HG03103 (cell line): ENCODE results near the gene CLDN6.

ENCODE experiments used
- ATAC-seq: cut with Tn5 transposase; IDR thresholded peaks from one replicate; pipeline ENCODE4 v1.9.1; 2021; ENCODE audit warnings: low read depth; ENCODE audit not compliant: unreplicated experiment

The CLDN6 gene

DNA sequence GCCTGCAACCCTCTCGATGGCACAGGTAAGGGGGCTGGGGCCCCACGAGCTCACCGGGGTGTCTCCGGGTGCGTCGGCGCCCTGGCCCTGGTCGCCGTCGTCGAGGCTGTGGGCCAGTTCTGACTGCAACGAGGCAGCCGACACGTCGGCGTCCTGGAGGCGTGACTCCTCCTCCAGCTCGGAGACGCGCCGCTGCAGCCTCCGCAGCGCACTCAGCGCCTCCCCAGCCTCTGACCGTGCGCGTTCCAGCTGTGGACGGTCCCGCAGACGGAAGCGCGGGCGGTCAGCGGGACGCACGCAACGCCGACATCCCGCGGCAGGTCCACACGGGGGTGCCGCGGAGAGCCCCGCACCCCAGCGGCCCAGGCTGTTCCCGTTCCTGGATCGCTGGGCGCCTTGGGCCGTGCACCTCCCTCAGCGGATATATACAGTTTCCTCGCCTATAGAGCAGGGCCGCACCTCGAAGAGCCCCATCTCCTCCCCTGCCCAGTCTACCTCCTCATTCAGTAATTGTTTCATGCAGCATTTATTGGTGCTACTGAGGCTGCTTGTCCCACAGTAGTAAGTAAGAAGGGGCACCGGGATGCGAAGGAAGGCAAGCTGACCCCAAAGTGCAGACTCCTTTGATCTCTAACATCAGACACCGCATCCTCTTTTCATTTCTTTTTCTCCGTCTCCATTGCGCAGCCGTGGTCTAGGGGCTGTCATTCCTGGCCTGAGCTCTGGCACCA lies 11.7 kb upstream of the CLDN6 start:
- ATAC-seq: no peak

DNA sequence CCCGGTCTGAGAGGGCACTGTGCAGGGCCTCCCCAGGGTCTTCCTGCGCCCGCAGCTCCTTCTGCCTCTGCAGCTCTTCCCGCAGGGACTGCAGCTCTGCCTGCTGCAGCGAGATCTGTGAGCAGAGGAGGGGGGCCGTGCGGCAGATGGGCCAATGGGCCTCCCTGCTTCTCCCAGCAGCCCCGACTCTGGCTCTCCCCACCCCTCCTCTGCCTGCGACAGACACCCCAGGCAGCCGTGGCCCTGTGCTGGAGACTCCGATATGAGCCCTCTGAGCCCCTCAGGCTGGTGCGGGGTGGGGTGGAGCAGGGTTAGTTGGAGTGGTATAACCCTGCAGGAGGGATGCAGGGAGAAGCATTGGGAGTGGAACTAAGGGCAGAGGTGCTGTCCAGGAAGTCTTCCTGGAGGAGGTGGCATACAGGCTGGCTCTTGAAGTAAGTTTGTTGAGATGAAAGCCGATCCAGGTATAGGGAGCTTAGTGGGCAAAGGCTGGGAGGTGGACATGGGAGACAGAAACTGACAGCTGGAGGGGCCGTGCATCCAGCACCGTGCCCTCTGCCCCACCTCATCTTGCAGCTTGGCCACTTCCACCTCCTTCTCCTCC lies 10.8 kb upstream of the CLDN6 start:
- ATAC-seq: no peak

DNA sequence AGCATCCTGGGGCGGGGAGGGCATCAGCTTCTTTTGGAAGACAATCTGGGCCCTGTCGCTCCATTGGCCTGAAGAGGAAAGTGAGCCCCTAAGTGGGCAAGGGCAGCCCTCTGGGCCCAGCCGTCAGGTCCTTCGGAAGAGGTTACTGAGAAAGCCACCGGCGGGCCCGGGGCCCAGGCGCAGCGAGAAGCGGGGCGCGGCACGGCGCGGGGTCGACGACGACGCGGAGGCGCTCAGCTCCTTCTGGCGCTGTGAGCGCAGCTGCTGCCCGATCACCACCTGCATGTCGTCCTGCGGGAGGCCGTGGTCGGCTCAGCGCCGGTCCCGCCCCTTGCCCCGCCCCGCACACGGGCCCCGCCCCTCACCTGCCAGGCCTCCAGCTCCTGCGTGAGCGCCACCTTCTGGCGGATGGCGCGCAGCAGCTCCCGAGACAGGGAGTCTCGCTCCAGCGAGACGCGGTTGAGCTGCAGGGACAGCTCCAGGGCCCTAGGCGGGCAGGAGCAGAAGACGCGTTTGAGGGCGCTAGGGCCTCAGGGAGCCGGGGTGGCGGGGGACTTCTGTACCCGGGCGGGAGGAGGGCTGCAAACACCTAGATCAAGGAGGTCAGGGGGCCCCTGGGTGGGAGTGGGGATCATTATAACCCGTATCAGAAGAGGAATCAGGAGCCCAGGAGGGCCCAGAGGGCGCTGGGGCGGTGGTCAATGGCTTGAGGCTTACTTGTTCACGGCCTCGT lies 10.2 kb upstream of the CLDN6 start:
- ATAC-seq: peak; percentile 35

DNA sequence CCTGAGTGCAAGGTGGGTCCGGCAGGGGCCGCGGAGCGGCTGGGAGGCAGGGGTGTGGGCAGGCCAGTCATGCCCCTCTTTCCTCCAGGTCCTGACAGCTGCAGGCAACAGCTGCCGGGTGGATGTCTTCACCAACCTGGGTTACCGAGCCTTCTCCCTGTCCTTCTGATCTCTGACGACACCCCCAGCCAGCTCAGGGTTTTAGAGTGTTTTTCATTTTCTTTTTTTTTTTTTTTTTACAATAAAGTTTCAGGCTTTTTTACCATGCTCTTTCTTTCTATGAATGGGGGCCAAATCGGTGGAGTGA lies 9.5 kb upstream of the CLDN6 start:
- ATAC-seq: no peak

DNA sequence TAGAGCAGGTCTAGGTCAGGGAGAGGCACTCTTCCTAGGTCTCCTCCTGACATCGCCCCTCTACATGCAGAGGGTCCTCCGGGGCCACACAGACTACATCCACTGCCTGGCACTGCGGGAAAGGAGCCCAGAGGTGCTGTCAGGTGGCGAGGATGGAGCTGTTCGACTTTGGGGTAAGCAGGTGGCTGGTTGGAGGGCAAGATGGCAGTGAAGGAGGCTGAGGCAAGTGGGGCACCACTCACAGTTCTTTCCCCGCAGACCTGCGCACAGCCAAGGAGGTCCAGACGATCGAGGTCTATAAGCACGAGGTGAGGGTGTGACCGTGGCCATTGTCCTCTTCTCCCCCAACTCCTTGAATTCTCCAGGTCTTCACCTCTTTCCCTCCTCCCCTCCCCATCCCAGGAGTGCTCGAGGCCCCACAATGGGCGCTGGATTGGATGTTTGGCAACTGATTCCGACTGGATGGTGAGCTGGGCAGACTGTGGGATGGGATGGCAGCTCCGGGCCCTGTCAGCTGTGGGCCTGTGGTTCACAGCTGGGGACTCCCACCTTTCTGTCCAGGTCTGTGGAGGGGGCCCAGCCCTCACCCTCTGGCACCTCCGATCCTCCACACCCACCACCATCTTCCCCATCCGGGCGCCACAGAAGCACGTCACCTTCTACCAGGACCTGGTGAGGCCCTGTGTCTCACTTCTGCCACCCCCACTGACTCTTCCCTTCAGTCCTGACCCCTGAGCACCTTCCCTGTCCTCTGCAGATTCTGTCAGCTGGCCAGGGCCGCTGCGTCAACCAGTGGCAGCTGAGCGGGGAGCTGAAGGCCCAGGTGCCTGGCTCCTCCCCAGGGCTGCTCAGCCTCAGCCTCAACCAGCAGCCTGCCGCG lies 8.9 kb upstream of the CLDN6 start:
- ATAC-seq: no peak

DNA sequence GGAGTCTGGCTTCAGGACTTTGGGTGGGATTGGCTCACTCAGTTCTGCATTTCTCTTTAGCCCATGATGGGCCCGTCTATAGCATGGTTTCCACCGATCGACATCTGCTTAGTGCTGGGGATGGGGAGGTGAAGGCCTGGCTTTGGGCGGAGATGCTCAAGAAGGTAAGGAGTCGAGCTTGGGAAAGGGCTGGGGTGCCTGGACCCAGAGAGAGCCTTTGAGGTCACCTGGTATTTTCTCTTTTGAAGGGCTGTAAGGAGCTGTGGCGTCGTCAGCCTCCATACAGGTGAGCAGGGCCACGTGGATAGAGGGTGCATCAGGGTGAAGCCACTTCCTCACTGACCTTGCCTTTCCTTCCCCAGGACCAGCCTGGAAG lies 8.0 kb upstream of the CLDN6 start:
- ATAC-seq: no peak

DNA sequence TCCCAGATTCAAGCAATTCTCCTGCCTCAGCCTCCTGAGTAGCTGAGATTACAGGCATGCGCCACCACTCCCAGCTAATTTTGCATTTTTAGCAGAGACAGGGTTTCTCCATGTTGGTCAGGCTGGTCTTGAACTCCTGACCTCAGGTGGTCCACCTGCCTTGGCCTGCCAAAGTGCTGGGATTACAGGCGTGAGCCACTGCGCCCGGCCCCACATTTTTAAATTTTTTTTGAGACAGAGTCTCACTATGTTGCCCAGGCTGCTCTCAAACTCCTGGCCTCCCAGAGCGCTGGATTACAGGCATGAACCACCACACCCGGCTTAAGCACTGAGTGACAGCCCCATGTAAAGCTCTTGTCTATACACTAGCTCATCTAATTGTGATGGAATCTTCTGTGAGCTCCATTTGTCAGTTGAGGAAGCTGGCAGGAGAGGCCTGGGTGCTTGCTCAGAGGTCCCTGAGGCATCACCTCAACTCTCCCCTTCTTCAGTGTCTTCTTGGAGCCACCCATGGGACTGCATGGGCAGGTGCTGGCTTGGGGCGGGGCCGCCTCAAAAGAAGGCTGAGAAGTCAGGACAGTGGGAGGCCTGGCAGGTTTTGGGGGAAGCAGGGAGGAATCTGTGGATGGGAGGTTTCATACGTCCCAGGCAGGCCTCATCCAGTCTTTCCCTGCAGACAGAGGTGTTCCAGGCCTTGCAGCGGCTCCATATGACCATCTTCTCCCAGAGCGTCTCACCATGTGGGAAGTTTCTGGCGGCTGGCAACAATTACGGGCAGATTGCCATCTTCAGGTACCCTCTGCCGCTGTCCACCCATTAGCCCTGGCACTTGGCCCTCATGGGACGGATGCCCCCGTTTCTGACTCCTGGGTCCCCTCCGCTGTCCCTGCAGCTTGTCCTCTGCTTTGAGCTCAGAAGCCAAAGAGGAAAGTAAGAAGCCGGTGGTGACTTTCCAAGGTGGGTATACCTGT lies 7.3 kb upstream of the CLDN6 start:
- no peak for ATAC-seq

DNA sequence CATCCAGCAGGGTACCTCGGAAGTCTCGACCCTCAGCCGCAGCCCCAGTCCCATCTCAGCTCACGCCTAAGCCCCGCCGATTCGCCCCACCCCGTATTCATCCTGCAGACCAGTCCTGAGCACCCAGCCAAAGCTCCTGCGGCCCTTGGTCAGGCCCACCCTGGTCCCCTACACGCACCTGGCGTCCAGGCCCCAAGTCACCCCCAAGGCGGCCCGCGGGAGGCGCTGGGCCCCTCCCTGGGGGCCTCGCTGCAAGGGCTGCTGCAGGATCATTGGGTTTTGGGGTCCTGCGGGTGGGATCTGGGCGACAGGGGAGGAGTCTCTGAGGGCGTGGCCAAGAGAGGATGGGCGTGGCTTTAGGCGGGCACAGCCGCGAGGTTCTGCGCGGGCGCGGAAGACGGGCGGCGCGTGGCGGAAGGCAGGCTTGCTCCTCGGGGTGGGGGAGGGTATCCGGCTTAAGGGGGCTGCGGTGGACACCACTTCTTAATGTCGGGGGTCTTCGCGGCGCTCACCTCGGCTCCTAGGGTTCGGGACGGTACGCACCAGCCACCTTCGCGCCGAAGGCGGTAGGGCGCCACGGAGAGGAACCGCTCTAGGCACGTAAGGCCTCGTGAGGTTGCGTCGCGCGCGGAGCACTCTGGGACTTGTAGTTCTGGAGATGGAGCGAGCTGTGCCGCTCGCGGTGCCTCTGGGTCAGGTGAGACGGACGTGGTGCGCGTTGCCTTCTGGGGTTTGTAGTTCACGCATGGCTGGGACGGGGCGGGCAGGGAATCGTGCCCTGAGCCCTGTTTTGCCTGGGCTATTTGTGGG lies 5.9 kb upstream of the CLDN6 start, which contains the start of the genes HCFC1R1 and THOC6:
Gene HCFC1R1 (minus strand): TSS at position 274 of the 810 bp plus-strand sequence. CDS start 1 bp downstream, at position 273.
Gene THOC6 (plus strand): TSS at position 367 of the 810 bp plus-strand sequence. CDS start 292 bp downstream, at position 659.
- peak; percentile 59 for ATAC-seq

DNA sequence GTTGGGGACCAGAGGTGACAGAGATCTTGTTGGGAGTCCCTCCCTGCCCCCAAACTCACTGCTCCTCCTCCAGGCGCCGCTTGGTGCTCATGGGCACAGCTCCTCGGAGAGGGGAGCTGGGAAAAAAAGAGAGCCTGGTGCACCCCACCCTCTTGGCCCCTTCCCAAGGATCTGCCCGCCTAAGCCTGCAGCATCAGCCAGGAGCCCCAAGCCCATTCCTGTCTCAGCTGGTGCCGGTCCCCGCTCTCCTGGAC lies 5.4 kb upstream of the CLDN6 start:
- no peak for ATAC-seq

DNA sequence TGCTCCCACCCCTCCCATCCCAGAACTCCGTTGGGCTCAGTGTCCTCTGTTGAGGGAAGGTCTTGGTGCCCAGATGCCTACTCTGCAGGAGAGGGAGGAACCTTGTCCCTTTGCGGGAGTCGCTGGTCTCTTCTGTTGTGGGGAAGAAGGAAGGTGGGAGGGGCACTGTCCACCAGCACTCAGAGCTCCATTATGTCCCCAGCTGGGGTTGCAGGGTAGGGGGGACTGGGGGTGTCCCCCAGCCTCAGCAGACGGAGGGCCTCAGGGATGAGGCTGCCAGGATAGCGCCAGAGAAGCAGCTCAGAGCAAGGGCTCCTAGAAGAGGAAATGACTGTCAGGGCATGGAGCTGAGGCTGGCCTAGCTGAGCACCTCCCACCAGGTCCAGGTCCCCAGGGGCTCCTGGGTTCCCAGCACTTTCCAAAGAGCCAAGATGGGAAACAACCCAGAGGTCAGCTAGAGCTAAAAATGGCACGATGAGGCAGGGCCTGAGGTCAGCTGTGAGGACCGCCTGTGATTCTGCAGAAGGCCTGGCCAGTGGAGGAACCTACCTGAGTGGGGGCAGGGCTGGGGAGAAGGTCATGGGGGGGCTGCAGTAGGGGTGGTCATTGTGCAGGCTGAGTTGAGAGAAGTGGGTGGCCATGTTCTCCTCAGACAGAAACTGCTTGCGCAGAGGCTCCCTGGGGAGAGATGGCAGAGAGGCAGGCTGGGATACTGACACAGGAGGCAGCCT lies 4.9 kb upstream of the CLDN6 start:
- no peak for ATAC-seq

DNA sequence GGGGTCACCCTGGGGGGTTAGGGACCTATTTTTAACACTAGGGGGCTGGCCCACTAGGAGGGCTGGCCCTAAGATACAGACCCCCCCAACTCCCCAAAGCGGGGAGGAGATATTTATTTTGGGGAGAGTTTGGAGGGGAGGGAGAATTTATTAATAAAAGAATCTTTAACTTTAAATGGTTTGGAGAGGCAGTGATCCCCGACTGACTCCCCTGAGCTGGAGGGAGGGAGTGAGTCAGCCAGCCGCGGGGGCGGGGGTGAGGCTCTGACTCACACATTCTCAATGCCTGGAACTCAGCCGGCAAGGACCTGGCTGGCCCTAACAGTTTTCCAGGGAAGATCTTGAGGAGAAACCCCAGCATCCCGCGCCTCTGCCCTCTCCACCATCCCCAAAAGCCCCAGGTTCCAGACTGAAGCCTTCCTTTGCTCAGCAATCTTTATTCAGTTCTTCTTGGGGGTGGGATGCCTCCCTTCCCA lies 4.3 kb upstream of the CLDN6 start:
- no peak for ATAC-seq

DNA sequence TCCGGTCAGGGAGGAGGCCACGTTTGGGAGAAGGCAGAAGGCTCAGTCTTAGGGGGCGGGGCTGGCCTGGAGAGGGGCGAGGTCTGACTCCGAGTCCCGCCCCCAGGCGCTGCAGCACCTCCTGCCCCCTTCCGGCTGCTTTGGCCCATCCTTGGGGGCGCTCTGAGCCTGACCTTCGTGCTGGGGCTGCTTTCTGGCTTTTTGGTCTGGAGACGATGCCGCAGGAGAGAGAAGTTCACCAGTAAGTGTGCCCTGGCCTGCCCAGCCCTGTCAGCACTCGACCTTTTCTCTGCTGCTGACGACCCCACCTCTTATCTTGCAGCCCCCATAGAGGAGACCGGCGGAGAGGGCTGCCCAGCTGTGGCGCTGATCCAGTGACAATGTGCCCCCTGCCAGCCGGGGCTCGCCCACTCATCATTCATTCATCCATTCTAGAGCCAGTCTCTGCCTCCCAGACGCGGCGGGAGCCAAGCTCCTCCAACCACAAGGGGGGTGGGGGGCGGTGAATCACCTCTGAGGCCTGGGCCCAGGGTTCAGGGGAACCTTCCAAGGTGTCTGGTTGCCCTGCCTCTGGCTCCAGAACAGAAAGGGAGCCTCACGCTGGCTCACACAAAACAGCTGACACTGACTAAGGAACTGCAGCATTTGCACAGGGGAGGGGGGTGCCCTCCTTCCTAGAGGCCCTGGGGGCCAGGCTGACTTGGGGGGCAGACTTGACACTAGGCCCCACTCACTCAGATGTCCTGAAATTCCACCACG lies 3.6 kb upstream of the CLDN6 start:
- no peak for ATAC-seq

DNA sequence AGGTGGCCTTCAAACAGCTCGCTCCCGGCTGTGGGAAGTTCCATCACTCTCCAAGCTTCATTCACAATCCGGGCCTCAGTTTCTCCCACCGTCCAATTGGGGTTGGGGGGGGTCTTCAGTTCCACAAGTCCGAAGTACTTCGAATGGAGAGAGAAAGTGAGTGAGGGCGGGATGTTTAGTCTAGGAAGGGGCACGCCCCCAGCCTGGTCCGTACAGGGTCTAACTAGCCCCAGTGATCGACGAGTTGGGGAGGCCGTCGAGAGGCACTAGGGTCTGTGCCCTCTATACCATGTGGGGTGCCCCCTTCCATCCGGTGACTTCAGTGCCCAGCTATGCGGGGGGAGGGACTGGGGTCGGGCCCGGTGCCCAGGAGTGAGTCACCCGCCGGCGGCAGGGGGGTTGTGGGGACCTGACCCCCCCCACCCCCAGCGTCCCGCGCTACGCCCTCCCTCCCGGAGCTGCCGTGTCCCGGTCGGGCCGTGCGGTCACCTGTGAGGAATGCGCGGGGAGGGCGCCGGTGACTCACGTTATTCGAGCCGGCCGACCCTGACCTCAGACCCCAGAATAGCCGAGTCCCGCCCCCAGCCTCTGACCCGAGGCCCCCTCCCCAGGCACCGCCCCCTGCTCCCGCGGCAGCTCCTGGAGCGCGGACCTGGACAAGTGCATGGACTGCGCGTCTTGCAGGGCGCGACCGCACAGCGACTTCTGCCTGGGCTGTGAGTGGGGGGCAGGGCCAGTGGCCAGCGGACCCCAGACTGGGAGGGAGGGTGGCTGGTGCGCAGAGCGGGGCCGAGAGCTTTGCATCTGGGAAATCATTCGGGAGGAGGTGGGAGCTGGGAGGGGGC lies 2.8 kb upstream of the CLDN6 start:
- no peak for ATAC-seq

DNA sequence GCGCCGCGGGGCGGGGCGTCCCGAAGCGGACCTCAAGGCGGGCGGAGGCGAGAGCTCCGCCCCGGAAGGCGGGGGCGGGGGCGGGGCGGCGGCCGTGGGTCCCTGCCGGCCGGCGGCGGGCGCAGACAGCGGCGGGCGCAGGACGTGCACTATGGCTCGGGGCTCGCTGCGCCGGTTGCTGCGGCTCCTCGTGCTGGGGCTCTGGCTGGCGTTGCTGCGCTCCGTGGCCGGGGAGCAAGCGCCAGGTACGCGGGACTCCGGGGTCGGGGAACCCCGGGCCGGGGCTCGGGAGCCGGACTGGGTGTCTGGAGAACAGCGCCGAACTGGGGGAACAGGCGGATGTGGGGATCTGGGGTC lies 2.2 kb upstream of the CLDN6 start, which contains the start of gene TNFRSF12A:
Gene TNFRSF12A (plus strand): TSS at position 122 of the 357 bp plus-strand sequence. CDS start 30 bp downstream, at position 152.
- ATAC-seq: no peak

DNA sequence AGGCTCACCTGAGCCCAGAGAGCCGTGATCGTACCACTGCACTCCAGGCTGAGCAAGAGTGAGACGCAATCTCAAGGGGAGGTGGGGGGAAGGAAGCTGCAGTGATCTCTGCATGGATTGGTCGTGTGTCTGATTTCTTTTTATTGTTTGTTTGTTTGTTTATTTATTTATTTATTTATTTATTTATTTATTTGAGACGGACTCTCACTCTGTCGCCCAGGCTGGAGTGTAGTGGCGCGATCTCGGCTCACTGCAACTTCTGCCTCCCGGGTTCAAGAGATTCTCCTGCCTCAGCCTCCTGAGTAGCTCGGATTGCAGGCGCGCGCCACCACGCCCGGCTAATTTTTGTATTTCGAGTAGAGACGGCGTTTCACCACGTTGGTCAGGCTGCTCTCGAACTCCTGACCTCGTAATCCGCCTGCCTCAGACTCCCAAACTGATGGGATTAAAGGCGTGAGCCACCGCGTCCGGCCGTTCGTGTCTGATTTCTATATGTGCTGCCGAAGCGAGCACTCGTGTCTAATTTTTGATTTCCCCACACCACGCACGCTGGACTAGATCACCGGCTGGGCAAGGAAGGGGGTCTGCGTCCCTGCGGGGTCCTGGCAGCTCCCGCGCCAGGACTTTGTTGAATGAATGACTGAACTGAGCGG lies 1.7 kb upstream of the CLDN6 start:
- ATAC-seq: no peak

DNA sequence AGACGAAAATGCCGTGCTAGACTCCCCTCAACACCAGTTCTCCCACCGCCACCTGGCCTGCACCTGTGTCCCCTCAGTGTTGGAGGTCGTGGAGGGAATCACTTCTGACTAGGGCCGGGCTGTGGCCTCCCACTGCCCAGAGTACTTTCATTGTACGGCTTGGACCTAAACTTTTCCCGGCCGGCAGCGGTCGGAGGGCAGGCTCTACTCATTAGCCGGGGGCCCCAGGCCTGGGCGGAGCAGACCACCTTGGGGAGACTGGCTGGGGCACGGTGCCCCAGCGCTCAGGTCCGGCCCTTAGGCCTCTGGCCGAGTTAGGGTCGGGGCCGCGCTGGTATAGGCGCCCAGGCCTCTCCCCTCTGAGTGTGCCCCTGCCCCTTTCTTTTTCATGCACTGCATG lies 639 bp downstream of the CLDN6 start:
- ATAC-seq: no peak
